Endothelial cell (in vitro differentiated cells): ENCODE data around the gene UMOD. TPM values are rescaled to one million over a fixed set of nuclear protein-coding genes. Genes with fewer than 3 reads are reported as not detected.

Experiments used
- DNase-seq: peaks from one replicate; pipeline ENCODE4 v3.0.0; 2021; ENCODE audit warnings: low spot score
- H3K27ac Mint-ChIP-seq: one replicate; pipeline ENCODE4 v1.8.0; 2021; ENCODE audit warnings: mixed read lengths, inconsistent platforms; ENCODE audit not compliant: unreplicated experiment
- H3K27me3 Mint-ChIP-seq: one replicate; pipeline ENCODE4 v1.8.0; 2021; ENCODE audit warnings: mild to moderate bottlenecking, moderate library complexity, mixed read lengths, inconsistent platforms; ENCODE audit not compliant: unreplicated experiment
- H3K36me3 Mint-ChIP-seq: one replicate; pipeline ENCODE4 v1.8.0; 2021; ENCODE audit warnings: mild to moderate bottlenecking, low read depth, mixed read lengths, inconsistent platforms; ENCODE audit not compliant: unreplicated experiment
- H3K4me1 Mint-ChIP-seq: one replicate; pipeline ENCODE4 v1.8.0; 2021; ENCODE audit warnings: mild to moderate bottlenecking, mixed read lengths, inconsistent platforms; ENCODE audit not compliant: unreplicated experiment
- H3K4me3 Mint-ChIP-seq: one replicate; pipeline ENCODE4 v1.8.0; 2021; ENCODE audit warnings: mild to moderate bottlenecking, mixed read lengths, inconsistent platforms; ENCODE audit not compliant: unreplicated experiment
- H3K9me3 Mint-ChIP-seq: one replicate; pipeline ENCODE4 v1.8.0; 2021; ENCODE audit warnings: mixed read lengths, inconsistent platforms; ENCODE audit not compliant: unreplicated experiment
- CTCF ChIP-seq: fragments of 200-600 bp; sonication (generic); IDR thresholded peaks from one replicate; pipeline ENCODE4 v1.5.0; 2021; ENCODE audit warnings: antibody characterized with exemption; ENCODE audit not compliant: unreplicated experiment
- total RNA-seq: library from RNA; stranded (reverse); fragmentation: NEBNext Ultra II Directional; extraction: Animal tissue kit (Norgen Biotek cat#: 25700); gene quantifications from one replicate; pipeline ENCODE4 v1.2.1, GENCODE V29; 2021; ENCODE audit not compliant: unreplicated experiment

Gene UMOD
- total RNA-seq, 1 donor from 2014 or later: not detected

DNA sequence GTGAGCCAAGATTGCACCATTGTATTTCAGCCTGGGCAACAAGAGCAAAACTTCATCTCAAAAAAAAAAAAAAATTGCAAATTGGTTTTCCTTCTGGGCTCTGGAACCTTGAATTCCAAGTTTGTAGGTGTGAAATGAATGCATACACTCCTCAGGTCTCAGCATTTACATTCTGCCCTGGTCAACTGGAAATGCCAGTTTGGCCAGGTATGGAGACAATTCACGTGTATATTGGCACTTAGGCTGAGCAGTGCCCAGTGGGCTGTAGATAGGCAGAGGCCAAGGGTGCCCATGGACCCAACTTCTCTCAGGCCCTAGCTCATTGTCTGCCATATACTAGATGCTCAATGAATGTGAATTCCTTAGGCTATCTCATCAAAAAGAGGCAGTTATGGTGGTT lies 36.3 kb upstream of the UMOD start:
- H3K4me3 Mint-ChIP-seq: no peak overlapping the region
- no peak overlapping the region for H3K27ac Mint-ChIP-seq
- no peak for DNase-seq
- H3K27me3 Mint-ChIP-seq: no peaks in the 10 kb centered on the region
- no peaks in the 10 kb centered on the region for H3K9me3 Mint-ChIP-seq
- H3K36me3 Mint-ChIP-seq: no peaks in the 10 kb centered on the region
- H3K4me1 Mint-ChIP-seq: no peaks in the 10 kb centered on the region
- no peak for TF ChIP-seq CTCF

DNA sequence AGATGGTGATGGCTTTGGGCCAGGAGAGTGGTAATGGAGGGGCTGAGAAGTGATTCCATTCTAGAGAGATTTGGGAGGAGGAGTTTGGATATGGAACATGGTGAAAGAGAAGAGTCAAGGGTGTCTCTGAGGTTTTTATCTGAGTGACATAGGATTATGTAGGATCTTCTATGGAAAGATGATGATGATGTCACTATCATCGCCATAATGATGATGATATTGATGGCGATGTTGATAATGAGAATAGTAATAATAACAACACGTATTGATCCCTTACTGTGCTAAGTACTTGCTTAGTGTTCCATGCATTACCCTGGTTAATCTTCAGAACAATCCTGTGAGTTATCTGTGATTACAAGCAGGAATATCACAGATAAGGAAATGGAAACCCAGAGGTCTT lies 35.5 kb upstream of the UMOD start:
- no peak overlapping the region for H3K27ac Mint-ChIP-seq
- no peaks in the 10 kb centered on the region for H3K27me3 Mint-ChIP-seq

GRCh38 chr16:20385844-20386832 lies 33.6 kb upstream of the UMOD start:
- H3K27me3 Mint-ChIP-seq: peaks cover 2% of the 10 kb centered on the region
- H3K27ac Mint-ChIP-seq: no peak overlapping the region
- H3K4me3 Mint-ChIP-seq: no peak overlapping the region
- H3K9me3 Mint-ChIP-seq: no peaks in the 10 kb centered on the region
- peak; percentile 71 for DNase-seq
- H3K36me3 Mint-ChIP-seq: no peaks in the 10 kb centered on the region
- no peaks in the 10 kb centered on the region for H3K4me1 Mint-ChIP-seq
- TF ChIP-seq CTCF: peak; percentile 87

More for the DNA sequence above, 35.5 kb upstream of the UMOD start:
- Mint-ChIP-seq H3K4me3 (no peak overlapping the region), H3K4me1 (no peaks in the 10 kb centered on the region), H3K9me3 (no peaks in the 10 kb centered on the region), H3K36me3 (no peaks in the 10 kb centered on the region)
- DNase-seq: no peak
- TF ChIP-seq CTCF: no peak

DNA sequence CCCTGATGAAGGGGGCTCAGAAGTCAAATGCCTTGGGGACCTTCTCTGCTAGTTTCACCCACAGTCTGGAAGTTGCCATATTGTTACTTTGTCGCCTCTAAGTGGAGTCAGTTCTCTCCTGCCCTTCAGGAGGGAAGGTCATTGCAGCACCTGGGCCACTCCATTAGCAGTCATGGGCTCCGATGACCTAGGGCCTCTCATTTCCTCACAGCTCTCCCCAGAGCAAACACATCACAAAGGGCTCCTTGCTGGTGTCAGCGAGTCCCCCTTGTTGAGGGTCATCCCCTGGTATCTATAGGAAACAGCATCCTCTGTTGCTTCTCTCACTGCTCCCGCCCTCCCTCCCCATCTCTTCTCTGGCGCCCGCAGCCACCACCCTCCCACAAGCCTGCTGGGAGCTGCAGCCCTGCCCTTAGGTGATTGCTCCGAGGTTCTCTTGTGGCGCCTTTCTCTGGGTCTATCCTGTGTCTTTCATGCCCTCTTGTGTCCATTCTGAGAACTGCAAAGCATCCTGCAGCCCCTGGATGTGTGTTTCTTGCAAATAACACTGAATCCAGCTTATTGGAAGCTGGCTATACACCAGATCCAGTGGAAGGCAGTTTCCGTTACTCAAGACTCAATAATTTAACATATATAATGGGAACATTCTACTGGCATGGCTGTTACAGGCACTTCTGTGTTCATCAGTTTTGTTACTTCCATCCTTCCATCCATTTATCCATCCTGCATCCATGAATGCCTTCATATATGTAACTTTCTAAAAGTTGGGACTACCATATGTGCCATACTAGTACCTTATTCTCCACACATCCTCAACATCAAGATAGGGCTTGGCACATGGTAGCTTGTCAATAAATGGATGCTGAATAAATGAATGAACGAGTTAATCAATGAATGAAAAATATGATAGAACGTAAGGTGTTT lies 30.9 kb upstream of the UMOD start:
- peak; percentile 82 for DNase-seq
- Mint-ChIP-seq H3K9me3 (no peaks in the 10 kb centered on the region), H3K27me3 (peaks cover 2% of the 10 kb centered on the region), H3K4me3 (no peak overlapping the region), H3K27ac (no peak overlapping the region), H3K36me3 (no peaks in the 10 kb centered on the region), H3K4me1 (no peaks in the 10 kb centered on the region)
- TF ChIP-seq CTCF: peak; percentile 63
